KMS-11 (cell line): ENCODE measurements around the gene OR8I2.
"Not testable (repeated sequence)": the region's sequence is repeated elsewhere in the genome, so short reads cannot be mapped to it uniquely, and the experiment has no call there.

ENCODE experiments used
- H2AFZ ChIP-seq: fragments of 200-600 bp; sonication (generic); 2 replicates; pipeline ENCODE4 v1.6.1; 2016; ENCODE audit warnings: antibody characterized with exemption, mixed run types, low read depth
- H3K27ac ChIP-seq: fragments of 200-600 bp; sonication (generic); 2 replicates; pipeline ENCODE4 v1.6.1; 2016; ENCODE audit warnings: mild to moderate bottlenecking, mixed run types
- H3K27me3 ChIP-seq: fragments of 200-600 bp; sonication (generic); 2 replicates; pipeline ENCODE4 v1.6.1; 2017; ENCODE audit warnings: mild to moderate bottlenecking, low read depth, mixed run types, moderate library complexity; ENCODE audit not compliant: insufficient read depth
- H3K36me3 ChIP-seq: fragments of 200-600 bp; sonication (generic); 2 replicates; pipeline ENCODE4 v1.6.1; 2017; ENCODE audit warnings: mild to moderate bottlenecking, mixed run types; ENCODE audit not compliant: insufficient read depth
- H3K4me1 ChIP-seq: fragments of 200-600 bp; sonication (generic); 2 replicates; pipeline ENCODE4 v1.6.1; 2016; ENCODE audit warnings: mild to moderate bottlenecking, low read depth, mixed run types; ENCODE audit not compliant: poor library complexity, severe bottlenecking
- H3K4me2 ChIP-seq: fragments of 200-600 bp; sonication (generic); 2 replicates; pipeline ENCODE4 v1.7.0; 2016; ENCODE audit warnings: mild to moderate bottlenecking, mixed run types
- H3K4me3 ChIP-seq: fragments of 200-600 bp; sonication (generic); IDR thresholded peaks from 2 replicates; pipeline ENCODE4 v1.6.1; 2017; ENCODE audit warnings: low read depth, low read length, mixed read lengths; ENCODE audit not compliant: insufficient read depth
- H3K79me2 ChIP-seq: fragments of 200-600 bp; sonication (generic); 2 replicates; pipeline ENCODE4 v1.6.1; 2016; ENCODE audit warnings: low read depth, mixed run types; ENCODE audit not compliant: insufficient read depth
- H3K9ac ChIP-seq: fragments of 200-600 bp; sonication (generic); 2 replicates; pipeline ENCODE4 v1.6.1; 2016; ENCODE audit warnings: mild to moderate bottlenecking, mixed run types
- H4K20me1 ChIP-seq: fragments of 200-600 bp; sonication (generic); 2 replicates; pipeline ENCODE4 v1.6.1; 2016; ENCODE audit warnings: mild to moderate bottlenecking, mixed run types; ENCODE audit not compliant: insufficient read depth
- CTCF ChIP-seq: fragments of 200-600 bp; sonication (generic); conservative IDR thresholded peaks from 2 replicates; pipeline ENCODE4 v1.6.1; 2017; ENCODE audit warnings: low read depth, mild to moderate bottlenecking, antibody characterized with exemption, low read length, moderate library complexity, mixed read lengths

OR8I2 gene

GRCh38 chr11:56093008-56093407 is at the start of gene OR8I2:
TSS of gene OR8I2 (plus strand) at chr11:56093308. CDS start at chr11:56093308, 0 bp downstream.
- H3K79me2 ChIP-seq = no peaks in the 10 kb centered on the region
- no peak within 1 kb of the TSS for H3K27ac ChIP-seq
- no peaks in the 10 kb centered on the region for H3K27me3 ChIP-seq
- no peak for TF ChIP-seq CTCF
- no peaks in the 10 kb centered on the region for H3K4me1 ChIP-seq
- no peak within 1 kb of the TSS for H3K4me3 ChIP-seq
- no peak within 1 kb of the TSS for H3K9ac ChIP-seq
- no peak within 1 kb of the TSS for H2AFZ ChIP-seq
- no peaks in the 10 kb centered on the region for H4K20me1 ChIP-seq
- no peak within 1 kb of the TSS for H3K4me2 ChIP-seq
- no peaks in the 10 kb centered on the region for H3K36me3 ChIP-seq

- Histone ChIP-seq H3K4me2 (no peak overlapping the region), H3K79me2 (no peaks in the 10 kb centered on the region), H3K9ac (no peak overlapping the region), H3K4me3 (no peak overlapping the region), H3K27me3 (no peaks in the 10 kb centered on the region), H2AFZ (no peak overlapping the region), H4K20me1 (no peaks in the 10 kb centered on the region), H3K27ac (no peak overlapping the region), H3K4me1 (no peaks in the 10 kb centered on the region), H3K36me3 (no peaks in the 10 kb centered on the region)
- TF ChIP-seq CTCF = no peak
Observed at GRCh38 chr11:56045538-56045937, 47.6 kb upstream of the OR8I2 start.

GRCh38 chr11:56048480-56048879 is 44.6 kb upstream of the OR8I2 start:
- Histone ChIP-seq H3K9ac (no peak overlapping the region), H2AFZ (no peak overlapping the region), H3K4me3 (no peak overlapping the region), H3K36me3 (no peaks in the 10 kb centered on the region), H4K20me1 (no peaks in the 10 kb centered on the region), H3K27me3 (no peaks in the 10 kb centered on the region), H3K27ac (no peak overlapping the region), H3K79me2 (no peaks in the 10 kb centered on the region), H3K4me1 (no peaks in the 10 kb centered on the region), H3K4me2 (no peak overlapping the region)
- TF ChIP-seq CTCF = no peak

- Histone ChIP-seq H3K36me3 (no peaks in the 10 kb centered on the region), H3K9ac (no peak overlapping the region), H2AFZ (no peak overlapping the region; the same call in 1 of the 2 replicates), H3K4me2 (no peak overlapping the region), H3K27me3 (no peaks in the 10 kb centered on the region), H3K79me2 (no peaks in the 10 kb centered on the region), H3K4me1 (no peaks in the 10 kb centered on the region), H3K27ac (no peak overlapping the region), H4K20me1 (no peaks in the 10 kb centered on the region), H3K4me3 (no peak overlapping the region)
- TF ChIP-seq CTCF = no peak
Observed at GRCh38 chr11:56049487-56049886, 43.6 kb upstream of the OR8I2 start.

- H3K27ac ChIP-seq, H2AFZ ChIP-seq, H3K36me3 ChIP-seq, H3K27me3 ChIP-seq, H3K4me1 ChIP-seq, H3K9ac ChIP-seq, H3K4me3 ChIP-seq, H3K4me2 ChIP-seq, H4K20me1 ChIP-seq, H3K79me2 ChIP-seq: not testable (repeated sequence)
Observed at GRCh38 chr11:56056366-56056765, 36.7 kb upstream of the OR8I2 start.

- H4K20me1 ChIP-seq, H3K36me3 ChIP-seq, H3K79me2 ChIP-seq, H2AFZ ChIP-seq, H3K4me1 ChIP-seq, H3K4me2 ChIP-seq, H3K4me3 ChIP-seq, H3K27ac ChIP-seq, H3K27me3 ChIP-seq, H3K9ac ChIP-seq: not testable (repeated sequence)
Observed at GRCh38 chr11:56057661-56058237, 35.4 kb upstream of the OR8I2 start.

GRCh38 chr11:56058260-56058780 is 34.8 kb upstream of the OR8I2 start:
- not testable (repeated sequence) for H3K4me3 ChIP-seq, H3K36me3 ChIP-seq, H3K4me1 ChIP-seq, H4K20me1 ChIP-seq, H2AFZ ChIP-seq, H3K27ac ChIP-seq, H3K4me2 ChIP-seq, H3K79me2 ChIP-seq, H3K9ac ChIP-seq, H3K27me3 ChIP-seq
